ENCODE data around the gene PABPN1. TPM values are rescaled to one million over a fixed set of nuclear protein-coding genes. Genes with fewer than 3 reads are reported as not detected.

PABPN1 gene
- total and polyA plus RNA-seq, 2 of the 13 experiments (the other 11 are each of a cell fraction or from before 2014, with no cell fraction given) = 233 to 524 TPM

GRCh38 chr14:23299211-23299957 lies 21.9 kb upstream of the PABPN1 start (continued):
- no peak for TF ChIP-seq SOX13 (IDR thresholded peaks at IDR 0.05)
- TF ChIP-seq SOX13 (CRISPR knock-in tag; conservative IDR thresholded peaks at IDR 0.05 in 1 of 2, IDR thresholded peaks at IDR 0.05 in 1 of 2) = no peak
- TF ChIP-seq ZC3H13 (CRISPR knock-in tag; IDR thresholded peaks at IDR 0.05) = no peak
- no peak for TF ChIP-seq CENPBD1 (CRISPR knock-in tag; IDR thresholded peaks at IDR 0.05; ENCODE audit: borderline replicate concordance, low read depth)
- no peak for TF ChIP-seq KAT8 (CRISPR knock-in tag; IDR thresholded peaks at IDR 0.05)
- no peak for TF ChIP-seq ZNF143 (CRISPR knock-in tag; IDR thresholded peaks at IDR 0.05)
- peak; percentile 8 for TF ChIP-seq RBM22 (optimal IDR thresholded peaks at IDR 0.05; ENCODE audit: low read length)
- TF ChIP-seq HDAC1 (CRISPR knock-in tag; IDR thresholded peaks at IDR 0.05) = no peak
- TF ChIP-seq ZFP41 (CRISPR knock-in tag; IDR thresholded peaks at IDR 0.05; ENCODE audit: borderline replicate concordance) = no peak
- TF ChIP-seq ZNF292 (CRISPR knock-in tag; IDR thresholded peaks at IDR 0.05; ENCODE audit: borderline replicate concordance, low read depth) = no peak
- no peak for TF ChIP-seq ZNF235 (CRISPR knock-in tag; IDR thresholded peaks at IDR 0.05; ENCODE audit: borderline replicate concordance)
- TF ChIP-seq MXD4 (CRISPR knock-in tag; IDR thresholded peaks at IDR 0.05) = no peak
- TF ChIP-seq ZNF766 (CRISPR knock-in tag; IDR thresholded peaks at IDR 0.05; ENCODE audit: borderline replicate concordance) = no peak
- TF ChIP-seq FOXK2 (IDR thresholded peaks at IDR 0.05) = 0 out of 2 replicates have a peak, but pooled peaks have one; percentile 26
- no peak for TF ChIP-seq PHF21A (CRISPR knock-in tag; IDR thresholded peaks at IDR 0.05)
- TF ChIP-seq ZBTB21 (CRISPR knock-in tag; IDR thresholded peaks at IDR 0.05) = no peak
